Kidney capillary endothelial cell (primary cell): ENCODE results near the gene MTR.

ENCODE experiments used
- DNase-seq: peaks from one replicate; pipeline ENCODE4 v3.0.0-alpha.2; 2018; ENCODE audit warnings: low spot score

MTR gene

GRCh38 chr1:236795035-236795756 is at the start of gene MTR:
MTR (plus strand) TSS chr1:236795292; CDS start chr1:236795704, 412 bp downstream.
- DNase-seq = peak; percentile 96

DNA sequence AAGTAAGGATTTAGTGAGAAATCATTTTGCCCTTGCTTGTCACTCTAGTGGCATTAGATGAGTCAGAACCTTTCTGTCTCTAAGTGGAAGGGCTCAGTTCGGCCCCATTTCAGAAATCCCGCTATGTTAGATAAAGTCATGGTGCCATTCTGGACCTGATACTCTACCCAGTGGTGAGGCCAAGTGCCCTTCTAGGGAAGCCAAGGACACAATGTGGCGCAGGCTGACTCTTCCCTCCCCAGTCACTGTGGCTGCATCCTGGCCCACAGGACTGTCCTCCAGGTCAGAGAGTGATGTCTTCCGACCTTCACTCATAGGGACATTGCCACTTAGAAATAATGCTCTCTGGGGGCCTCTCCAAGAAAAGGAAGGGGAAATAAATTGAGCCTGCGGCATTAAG is 48.3 kb upstream of the MTR start:
- DNase-seq = no peak

GRCh38 chr1:236747311-236747985 is 47.6 kb upstream of the MTR start:
- no peak for DNase-seq

- no peak for DNase-seq
Observed at GRCh38 chr1:236748268-236748870, 46.7 kb upstream of the MTR start.

GRCh38 chr1:236750928-236751327 is 44.2 kb upstream of the MTR start:
- DNase-seq = no peak

- DNase-seq = no peak
Observed at GRCh38 chr1:236751385-236751784, 43.7 kb upstream of the MTR start.

- DNase-seq = no peak
Observed at GRCh38 chr1:236751935-236752334, 43.2 kb upstream of the MTR start.

DNA sequence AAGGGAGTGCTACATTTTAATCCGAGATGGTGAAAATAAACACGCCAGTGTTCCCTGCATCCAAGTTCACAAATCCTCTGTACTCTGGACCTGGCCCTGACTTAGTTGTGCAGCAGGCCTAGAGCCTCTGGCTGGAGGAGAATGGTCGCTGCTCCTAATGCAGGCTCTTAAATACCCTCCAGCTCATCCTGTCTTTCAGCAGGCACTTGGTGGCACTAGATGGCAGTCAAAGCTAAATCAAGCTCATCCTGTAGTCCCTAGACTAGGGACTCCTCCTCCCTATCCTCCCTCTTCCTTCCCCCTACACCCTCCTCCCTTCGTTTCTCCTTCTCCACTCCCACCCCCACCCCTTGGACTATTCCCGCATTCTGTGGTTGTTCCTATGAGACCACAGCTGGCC is 41.6 kb upstream of the MTR start:
- DNase-seq = no peak

DNA sequence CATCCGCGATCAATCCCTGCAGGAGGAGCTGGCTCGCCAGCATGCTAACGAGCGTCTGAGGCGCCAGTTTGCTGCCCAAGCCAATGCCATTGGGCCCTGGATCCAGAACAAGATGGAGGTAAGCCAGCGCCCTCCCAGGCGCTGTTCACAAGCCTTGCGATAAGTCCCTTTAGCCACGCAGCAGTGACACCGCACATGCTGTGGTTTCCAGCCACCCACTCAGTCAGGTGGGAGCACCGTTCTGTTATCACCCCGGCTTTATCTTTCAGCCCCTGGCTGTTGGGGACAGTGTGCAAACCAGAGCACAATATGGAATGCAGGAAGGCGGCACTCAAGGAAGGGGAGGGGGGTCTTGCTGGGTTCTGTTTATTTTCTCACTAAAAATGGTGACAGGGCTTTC is 41.1 kb upstream of the MTR start:
- DNase-seq = no peak

- DNase-seq = no peak
Observed at GRCh38 chr1:236754525-236755210, 40.4 kb upstream of the MTR start.

- no peak for DNase-seq
Observed at GRCh38 chr1:236757640-236758039, 37.5 kb upstream of the MTR start.

DNA sequence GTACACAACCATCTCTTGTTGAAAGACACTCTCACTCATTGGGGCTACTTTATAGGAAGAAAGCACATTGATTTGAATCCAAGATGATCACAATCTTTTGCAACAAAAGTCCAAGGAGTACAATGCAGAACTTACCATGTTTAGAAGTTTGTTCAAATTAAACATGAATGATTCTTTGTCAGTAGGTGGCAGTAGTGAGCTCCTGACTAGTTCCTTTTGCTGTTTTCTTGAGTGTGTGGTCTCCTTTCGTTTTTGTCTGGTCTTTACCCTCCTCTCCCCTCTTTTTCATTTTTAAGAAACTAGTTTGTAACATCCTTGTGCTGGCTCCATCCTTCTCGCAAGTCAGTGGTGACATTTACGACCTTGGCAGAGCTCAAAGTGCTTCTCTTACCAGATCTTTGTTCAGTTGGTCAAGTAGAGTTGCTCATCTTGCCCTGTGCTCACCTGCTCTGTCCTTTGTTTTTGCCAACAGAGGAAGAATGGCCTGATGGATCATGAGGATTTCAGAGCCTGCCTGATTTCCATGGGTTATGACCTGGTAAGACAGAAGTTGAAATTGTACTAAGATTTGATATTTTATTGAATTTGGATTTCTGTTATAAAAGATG is 35.7 kb upstream of the MTR start:
- peak; percentile 53 for DNase-seq

DNA sequence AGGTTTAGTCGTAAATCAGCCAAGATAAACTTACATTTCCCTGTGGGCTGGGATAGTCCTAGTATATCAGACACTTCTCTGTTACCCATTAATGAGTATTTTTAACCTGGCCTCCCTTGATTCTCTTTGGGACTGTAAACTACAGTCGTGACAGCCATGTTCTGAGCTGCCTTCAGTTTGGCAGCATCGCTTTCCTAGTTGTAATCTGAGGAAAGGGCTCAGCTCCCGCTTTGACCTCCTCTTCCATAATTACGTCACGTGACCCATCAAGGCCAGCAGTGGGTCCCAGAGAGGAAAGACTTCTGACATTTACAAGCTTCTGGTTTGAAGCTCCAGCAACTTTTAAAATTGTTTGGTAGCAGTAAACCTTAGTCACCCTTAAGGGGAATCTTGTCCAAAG is 34.6 kb upstream of the MTR start:
- DNase-seq = no peak

DNA sequence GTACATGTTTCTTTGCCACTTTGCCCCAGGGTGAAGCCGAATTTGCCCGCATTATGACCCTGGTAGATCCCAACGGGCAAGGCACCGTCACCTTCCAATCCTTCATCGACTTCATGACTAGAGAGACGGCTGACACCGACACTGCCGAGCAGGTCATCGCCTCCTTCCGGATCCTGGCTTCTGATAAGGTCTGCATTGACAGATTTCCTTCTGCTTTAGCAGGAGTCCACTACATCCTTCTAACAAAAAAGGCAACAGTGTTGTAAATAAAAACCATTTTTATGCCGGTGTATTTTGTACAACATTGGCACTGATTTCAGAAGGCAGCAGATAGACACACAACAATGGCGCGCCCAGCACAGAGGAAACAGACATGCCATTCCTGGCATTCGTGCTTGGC is 34.1 kb upstream of the MTR start:
- no peak for DNase-seq

GRCh38 chr1:236761397-236762132 is 33.5 kb upstream of the MTR start:
- DNase-seq = no peak

- DNase-seq = peak; percentile 41
Observed at GRCh38 chr1:236762410-236762809, 32.7 kb upstream of the MTR start.

- DNase-seq = no peak
Observed at GRCh38 chr1:236765831-236766230, 29.3 kb upstream of the MTR start.

- DNase-seq = no peak
Observed at GRCh38 chr1:236766506-236766905, 28.6 kb upstream of the MTR start.

- DNase-seq = no peak
Observed at GRCh38 chr1:236767276-236767675, 27.8 kb upstream of the MTR start.

DNA sequence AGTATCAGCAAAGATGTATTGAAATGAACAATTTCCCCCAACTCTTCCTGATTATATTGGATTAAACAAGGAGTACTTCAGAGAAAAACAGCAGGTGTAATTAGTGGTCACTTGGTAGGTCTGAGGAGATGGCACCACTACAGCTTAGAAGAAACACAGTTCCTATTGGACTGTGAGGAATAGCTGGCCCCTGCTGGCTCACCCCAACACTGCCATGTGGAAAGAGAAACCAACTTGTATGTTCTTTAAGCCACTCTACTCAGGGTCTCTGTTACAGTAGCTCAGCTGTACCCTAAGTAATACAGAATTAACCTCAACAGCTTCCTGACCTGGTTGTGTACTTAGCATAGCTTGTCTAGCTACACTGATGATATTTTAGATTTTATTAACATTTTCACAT is 26.5 kb upstream of the MTR start:
- no peak for DNase-seq

DNA sequence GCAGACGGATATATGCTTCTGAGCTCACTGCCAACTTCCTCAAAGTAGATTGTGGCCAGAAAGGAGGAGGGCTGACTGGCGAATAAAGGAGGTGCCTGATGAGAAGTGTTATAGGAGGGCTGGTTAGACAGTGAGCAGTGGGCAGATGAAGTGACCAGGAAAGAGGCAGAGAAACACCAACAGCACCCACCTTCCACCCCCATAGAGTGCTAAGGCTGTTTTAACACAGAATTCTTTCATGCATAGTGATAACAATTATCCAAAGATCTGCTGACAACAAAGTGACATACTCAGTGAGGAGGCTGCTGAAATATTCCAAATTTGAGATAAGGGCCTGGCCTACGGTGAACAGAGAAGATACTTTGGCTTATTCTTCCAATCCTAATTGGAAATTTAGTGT is 21.2 kb upstream of the MTR start:
- no peak for DNase-seq

GRCh38 chr1:236774926-236775325 is 20.2 kb upstream of the MTR start:
- DNase-seq = peak; percentile 16
